HG03469 (cell line): ENCODE results near the gene ARHGAP27.
"Not testable (repeated sequence)": the region's sequence is repeated elsewhere in the genome, so short reads cannot be mapped to it uniquely, and the experiment has no call there.

Source experiments
- ATAC-seq: cut with Tn5 transposase; IDR thresholded peaks from one replicate; pipeline ENCODE4 v1.9.1; 2021; ENCODE audit warnings: mild to moderate bottlenecking, moderate library complexity, moderate number of reproducible peaks; ENCODE audit not compliant: unreplicated experiment

ARHGAP27 gene

DNA sequence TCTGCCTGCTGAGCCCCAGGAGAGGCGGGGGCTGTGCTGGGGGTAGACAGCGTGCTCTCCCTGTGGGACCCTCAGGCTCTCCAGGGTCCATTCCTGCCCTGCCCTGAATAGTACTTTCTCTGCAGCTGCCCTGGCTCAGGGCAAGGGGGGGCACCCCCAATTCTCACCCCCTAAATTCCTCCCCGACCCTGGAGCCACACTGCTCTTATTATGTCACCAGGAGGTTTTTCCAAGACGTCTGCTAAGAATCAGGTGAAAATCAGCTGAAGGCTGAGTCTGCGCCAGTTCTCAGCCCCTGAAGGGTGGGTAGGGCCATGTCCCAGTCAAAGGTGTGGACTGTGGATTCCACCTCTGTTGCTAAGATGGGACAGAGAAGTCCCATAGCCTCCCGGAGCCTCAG lies 66.0 kb downstream of the ARHGAP27 start:
- ATAC-seq: no peak

DNA sequence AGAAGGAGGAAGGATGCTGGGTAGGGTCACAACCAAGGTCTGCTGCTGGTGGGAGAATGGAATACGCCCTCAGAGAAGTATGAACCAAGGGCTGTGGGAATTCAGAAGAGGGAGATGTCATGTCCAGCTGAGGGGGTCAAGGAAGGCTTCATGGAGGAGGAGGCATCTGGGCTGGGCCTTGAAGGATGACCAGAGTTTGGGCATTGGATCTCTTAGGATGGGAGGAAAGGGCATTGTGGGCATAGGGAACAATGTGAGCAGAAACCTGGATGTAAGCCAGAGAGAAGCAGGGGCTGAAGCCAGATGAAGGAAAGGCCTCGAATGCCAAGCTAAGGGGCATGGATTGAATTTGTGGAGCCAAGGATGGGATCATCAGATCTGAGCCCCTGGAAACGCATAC lies 66.6 kb downstream of the ARHGAP27 start:
- no peak for ATAC-seq

DNA sequence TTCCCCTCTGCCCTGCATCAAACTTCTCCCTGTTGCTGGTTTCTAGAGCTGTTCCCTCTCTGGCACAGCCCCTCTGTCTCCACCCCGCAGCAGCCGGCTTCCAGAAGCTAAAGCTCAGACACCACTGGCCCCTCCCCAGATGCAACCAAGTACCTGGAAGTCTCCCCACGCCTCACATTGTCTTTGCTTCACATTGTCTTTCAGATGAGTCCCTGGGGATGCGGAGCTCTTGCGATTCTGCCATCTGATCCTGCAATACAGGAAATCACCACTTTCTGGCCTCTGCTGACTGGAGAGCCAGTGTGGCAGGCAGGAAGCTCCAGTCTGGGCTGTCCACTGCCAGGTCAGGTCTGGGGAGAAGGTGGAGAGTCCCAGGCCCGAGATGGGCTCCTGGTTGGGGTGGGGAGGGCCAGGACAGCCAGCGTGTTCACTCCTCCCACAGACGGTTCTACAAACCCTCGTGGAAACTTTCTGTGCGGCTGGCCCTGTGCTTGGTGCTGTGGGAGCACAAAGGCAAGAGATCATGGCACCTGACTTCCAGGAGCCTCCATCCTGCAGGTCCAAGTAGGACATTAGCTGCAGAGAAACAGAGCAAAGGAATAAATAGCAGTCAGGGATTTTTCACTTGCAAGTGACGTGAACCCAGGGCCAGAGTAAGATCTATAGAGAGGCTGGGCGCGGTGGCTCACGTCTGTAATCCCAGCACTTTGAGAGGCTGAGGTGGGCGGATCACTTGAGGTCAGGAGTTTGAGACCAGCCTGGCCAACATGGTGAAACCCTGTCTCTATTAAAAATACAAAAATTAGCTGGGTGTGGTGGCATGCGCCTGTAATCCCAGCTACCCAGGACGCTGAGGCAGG lies 67.9 kb downstream of the ARHGAP27 start:
- no peak for ATAC-seq

DNA sequence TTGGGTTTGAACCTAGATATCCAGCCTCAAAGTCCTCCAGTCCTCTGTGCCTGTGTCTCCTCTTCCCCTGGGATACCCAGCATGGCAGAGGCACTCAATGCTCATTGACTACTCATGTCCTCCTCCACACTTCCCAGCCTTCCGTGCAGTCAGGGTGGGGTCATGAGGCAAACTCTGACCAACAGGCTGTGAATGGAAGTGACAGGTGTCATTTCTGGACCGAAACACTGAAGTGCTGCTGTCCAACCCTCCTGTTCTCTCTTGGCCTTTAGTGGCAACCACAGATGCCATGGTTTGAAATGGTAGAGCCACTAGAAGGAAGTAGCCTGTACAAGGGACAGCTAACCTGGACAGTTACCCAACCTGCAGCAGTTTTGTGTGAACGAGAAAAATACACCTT lies 69.2 kb downstream of the ARHGAP27 start:
- ATAC-seq: no peak

DNA sequence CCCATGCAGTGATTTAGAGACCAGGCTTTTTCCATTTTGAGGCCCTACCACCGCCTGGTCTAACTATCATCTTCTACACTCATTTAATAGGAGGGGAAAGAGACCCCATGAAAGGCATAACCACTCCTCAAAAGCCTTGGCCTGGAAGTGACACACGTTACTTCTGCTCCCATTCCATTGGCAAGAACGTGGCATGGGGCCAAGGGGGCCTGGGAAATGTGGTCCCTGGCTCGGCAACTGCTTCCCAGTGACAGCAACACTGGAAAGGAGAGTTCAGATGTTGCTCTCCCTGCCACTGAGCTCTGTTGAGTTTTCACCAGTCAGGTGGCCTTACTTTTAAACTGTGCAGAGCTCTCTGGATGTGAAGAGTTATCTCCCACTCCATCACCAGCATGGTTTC lies 70.7 kb downstream of the ARHGAP27 start:
- ATAC-seq: no peak

DNA sequence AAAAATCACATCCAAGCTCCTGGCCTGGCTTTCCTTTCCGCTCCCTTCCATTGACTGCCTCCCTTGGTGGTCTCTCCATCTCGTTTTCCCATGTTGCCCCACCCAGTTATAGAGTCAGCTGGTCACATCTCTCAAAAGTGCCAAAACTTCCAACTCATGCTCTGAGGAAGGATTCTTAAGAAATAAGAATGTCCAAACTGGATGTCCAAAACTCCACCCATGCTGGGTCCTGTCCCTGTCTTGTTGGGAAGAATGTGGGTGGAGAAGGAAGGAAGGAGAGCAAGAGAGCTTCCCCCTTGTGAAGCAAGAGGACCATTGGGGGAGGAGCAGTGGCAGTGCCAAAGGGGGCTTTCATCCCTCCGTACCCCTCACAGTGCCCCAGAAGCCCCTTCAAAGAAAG lies 71.2 kb downstream of the ARHGAP27 start:
- ATAC-seq: no peak

DNA sequence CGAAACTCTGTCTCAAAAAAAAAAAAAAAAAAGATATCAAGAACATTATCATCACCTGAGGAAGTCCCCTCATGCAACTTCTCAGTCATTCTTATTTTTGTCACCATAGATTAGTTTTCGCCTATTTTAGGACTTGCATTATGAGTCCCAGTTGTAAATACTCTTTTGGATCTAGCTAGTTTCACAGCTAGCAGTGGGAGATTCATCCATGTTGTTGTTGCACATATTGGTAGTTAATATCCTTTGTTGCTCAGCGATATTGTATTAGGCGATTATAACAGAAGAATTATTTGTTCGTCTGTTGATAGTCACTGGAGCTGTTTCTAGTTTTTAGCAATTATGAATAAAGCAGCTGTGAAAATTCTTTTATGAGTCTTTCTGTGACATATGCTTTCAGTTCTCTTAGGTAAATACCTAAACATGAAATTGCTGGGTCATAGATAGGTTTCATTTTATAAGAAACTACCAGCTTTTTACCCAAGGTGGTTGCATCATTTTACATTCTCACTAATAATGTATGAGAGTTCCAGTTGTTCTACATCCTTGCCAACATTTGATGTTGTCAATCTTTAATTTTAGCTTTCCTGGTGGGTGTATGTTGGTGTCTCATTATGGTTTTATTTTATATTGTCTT lies 75.2 kb downstream of the ARHGAP27 start:
- no peak for ATAC-seq

DNA sequence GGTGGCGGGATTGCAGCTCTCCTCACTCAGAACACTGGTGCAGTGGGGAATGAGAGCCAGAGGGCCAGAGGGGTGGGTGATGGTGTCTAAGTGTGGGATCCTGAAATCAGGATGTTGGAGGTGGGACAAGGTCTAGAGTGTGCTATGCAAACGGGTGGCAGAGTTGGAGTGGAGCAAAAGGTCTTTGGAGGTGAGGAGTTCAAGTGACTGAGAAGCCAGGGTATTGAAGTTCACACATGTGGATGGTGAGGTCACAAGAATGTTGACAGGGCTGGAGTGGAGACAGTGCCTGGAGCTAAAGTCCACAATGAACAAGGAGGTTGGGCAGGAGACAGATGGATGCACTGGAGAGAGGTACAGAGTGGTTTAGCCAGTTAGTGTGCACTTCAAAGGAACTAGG lies 77.6 kb downstream of the ARHGAP27 start:
- no peak for ATAC-seq

DNA sequence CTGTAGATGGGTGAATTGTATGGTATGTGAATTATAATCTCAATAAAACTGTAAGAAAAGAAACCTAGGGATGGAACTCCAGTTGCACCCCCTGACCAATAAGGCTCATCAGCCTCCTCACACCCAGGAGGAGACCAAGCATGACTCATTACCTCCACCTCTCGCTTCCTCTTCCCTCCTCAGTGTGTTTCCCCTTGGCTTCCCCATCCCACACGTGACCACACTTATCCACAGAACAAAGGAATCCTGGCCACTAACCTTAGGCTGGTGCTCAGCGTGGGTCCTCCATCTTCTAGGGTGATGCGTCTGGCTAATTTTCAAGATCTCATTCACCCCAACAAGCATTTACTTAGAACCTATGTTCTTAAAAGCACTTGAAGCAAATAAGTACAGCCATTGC lies 79.6 kb downstream of the ARHGAP27 start:
- no peak for ATAC-seq

DNA sequence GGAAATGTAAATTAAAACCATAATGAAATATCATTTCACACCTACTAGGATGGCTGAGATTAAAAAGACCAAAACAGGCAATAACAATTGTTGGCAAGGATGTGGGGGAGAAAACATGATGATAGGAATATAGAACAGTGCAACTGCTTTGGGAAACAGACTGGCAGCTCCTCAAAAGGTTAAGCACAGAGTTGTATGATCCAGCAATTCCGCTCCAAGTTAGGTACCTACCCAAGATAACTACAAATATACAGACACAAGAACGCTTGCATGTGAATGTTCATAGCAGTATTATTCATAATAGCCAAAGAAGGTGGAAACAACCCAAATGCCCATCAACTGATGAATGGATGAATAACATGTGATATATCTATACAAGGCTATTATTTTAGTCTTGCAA lies 80.8 kb downstream of the ARHGAP27 start:
- no peak for ATAC-seq

DNA sequence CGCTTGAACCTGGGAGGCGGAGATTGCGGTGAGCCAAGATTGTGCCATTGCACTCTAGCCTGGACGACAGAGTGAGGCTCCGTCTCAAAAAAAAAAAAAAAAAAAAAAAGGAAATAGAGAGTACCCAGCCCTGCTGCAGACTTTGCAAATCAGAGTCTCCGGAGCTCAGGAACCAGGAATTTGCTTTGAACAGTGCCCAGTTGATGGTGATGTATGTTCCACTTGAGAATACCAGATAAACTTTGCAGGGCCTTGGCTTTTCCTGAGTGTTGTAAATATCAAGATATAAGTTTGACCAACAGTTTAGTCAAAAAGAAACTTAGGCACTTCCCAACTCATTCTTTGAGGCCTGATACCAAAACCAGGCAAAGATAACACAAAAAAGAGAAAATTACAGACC lies 85.2 kb downstream of the ARHGAP27 start:
- ATAC-seq: no peak

DNA sequence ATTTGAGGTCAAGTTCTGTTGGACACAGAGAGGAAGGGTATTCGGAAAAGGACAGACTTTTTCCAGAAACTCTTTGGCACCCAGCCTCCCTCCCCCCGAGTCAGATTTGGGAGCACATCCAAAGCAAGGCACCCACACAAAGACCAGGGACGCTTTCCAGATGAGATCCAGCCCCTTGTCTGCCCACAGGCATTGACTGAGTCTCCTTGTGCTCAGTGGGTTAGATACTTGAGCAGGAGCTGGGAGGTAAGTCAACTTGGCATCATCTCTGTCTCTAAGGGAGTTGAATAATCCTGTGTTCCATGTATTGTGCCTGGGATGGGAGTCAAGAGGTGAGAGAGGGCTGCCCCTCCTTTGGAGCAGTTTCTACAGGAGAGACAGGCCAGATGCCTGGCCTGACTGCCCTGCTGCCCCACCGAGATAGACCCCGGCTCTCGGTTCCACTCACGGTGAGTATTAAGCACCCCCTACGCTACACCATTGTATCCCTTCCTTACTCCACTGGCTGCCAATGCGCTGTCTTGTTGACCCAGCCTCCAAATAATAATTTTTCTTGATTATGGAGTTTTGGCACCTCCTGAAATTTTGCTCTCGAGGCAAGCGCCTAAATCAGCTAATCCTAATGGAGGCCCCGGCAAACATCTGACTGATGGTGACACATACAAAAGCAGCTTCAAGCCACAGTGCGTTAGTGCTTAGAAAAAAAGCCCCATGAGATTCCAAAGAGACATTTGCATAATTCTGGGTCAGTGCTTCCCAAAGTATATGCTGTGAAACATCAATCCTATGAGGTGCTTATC lies 86.3 kb downstream of the ARHGAP27 start:
- no peak for ATAC-seq

DNA sequence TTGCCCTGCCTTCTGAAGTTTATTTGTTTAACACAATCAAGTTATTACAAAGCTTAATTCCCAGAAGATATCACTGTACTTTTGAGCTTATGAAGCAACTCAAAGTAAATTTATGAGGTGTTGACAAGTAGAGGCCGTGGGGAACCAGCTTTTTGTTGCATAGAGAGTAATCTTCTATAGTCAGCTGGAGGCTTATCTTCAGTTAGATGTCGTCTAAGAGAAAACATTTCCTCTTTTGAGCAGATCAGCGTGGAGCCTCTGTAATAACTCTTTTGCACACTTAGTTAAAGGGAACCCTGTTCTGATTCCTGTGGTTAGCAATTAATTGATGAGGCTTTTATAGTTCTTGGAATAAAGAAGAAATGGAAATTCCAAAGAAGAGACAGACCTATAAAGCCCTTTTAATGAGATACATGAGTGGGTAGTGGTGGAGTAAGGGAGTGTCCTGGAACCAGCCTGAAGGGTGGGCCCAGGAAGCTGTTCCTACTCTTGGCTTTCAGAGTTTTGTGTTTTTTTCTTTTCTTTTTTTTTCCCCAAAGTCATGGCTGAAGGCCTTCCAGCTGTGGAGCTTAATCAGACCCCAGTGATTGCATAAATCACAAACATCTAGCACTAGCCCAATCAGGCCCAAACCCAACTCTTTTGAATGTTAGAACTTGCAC lies 87.0 kb downstream of the ARHGAP27 start:
- ATAC-seq: no peak

DNA sequence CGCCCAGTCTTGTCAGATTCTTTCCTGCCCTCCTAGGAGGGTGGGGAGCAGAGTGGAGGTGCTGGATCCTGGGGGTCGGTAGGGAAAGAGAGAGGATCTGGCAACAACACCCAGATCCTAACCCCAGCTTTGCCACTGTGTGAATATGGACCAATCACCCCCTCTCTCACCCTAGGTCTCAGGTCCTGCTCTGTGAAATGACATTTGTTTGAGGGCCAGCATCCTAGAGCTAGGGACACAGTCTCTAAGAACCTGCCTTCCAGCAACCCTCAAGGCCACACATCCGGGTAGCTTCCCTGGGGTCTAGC lies 87.5 kb downstream of the ARHGAP27 start:
- no peak for ATAC-seq

DNA sequence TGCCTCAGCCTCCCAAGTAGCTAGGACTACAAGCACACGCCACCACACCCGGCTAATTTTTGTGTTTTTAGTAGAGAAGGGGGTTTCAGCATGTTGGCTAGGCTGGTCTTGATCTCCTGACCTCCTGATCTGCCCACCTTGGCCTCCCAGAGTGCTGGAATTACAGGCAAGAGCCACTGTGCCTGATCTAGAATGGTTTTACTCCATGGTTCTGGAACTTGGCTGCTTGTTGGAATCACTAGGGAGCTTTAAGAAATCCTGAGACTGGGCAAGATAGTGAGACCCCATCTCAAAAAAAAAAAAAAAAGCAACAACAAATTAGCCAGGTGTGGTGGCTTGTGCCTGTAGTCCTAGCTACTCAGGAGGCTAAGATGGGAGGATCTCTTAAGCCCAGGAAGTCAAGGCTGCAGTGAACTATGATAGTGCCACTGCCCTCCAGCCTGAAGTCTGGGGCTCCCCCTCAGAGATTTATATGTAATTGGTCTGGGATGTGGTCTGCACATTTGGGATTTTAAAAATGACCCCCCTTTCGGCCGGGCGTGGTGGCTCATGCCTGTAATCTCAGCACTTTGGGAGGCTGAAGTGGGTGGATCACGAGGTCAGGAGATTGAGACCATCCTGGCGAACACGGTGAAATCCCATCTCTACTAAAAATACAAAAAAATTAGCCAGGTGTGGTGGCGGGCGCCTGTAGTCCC lies 88.6 kb downstream of the ARHGAP27 start:
- ATAC-seq: not testable (repeated sequence)
